ENCODE data around the gene FOXP1.

The FOXP1 gene

GRCh38 chr3:71433631-71434030 lies 149.9 kb downstream of the FOXP1 start:
- no peak for TF ChIP-seq ZNF274 (IDR thresholded peaks at IDR 0.05; ENCODE audit: low read depth, low read length)
- no peak overlapping the region for H3K4me3 ChIP-seq (ENCODE audit: low read length)

DNA sequence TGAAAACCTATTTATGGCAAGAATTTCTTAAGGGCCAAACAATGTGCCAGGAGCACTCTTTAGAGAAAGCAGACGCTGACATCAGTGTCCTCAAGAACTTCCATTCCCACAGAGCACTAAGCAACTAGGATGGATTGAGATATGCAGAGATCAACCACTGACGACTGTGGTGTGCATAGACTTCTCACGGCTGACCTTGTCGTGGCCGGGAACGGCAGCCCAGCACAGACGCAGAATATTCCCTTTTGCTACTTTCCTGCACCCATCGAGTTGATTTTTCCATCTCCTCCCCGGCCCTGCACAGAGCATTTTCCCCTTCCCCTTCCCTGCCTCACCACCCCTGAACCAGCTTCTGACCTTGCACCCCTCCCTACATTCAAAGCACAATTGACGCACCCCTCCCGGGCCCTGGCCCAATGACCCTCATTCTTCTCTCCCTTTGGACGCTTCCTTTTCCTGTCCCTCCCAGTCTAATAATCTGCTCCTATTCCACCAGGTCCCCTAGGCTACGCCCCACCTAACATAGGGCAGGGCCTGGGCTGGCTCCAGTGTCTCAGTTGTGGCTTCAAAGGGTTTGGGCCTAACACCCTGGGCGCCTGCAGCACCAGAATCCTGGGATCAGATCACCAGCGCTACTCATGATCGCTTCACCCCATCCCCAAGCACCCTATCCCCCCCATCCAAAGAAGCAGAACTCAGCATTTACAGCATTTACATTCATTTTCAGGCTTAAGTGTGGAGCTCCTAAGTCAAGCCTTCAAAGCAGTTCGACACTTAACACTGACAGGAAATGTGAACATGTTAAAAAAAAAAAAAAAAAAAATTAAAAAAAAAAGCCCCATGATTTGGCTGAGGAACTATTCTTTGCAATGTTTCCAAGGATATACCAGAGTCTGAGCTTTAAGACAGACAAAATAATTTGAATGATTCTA lies 151.2 kb downstream of the FOXP1 start:
- TF ChIP-seq ZNF274 (IDR thresholded peaks at IDR 0.05; ENCODE audit: low read depth, low read length), result no peak
- no peak overlapping the region for H3K4me3 ChIP-seq (ENCODE audit: low read length)

- H3K4me3 ChIP-seq (ENCODE audit: low read length), result no peak overlapping the region
- TF ChIP-seq ZNF274 (IDR thresholded peaks at IDR 0.05; ENCODE audit: low read depth, low read length), result no peak
These were observed 152.5 kb downstream of the FOXP1 start for GRCh38 chr3:71430941-71431552.

- H3K4me3 ChIP-seq (ENCODE audit: low read length), result no peak overlapping the region
- no peak for TF ChIP-seq ZNF274 (IDR thresholded peaks at IDR 0.05; ENCODE audit: low read depth, low read length)
These were observed 153.9 kb downstream of the FOXP1 start for GRCh38 chr3:71429597-71429988.

GRCh38 chr3:71428841-71429596 lies 154.5 kb downstream of the FOXP1 start:
- no peak for TF ChIP-seq ZNF274 (IDR thresholded peaks at IDR 0.05; ENCODE audit: low read depth, low read length)
- no peak overlapping the region for H3K4me3 ChIP-seq (ENCODE audit: low read length)

- TF ChIP-seq ZNF274 (IDR thresholded peaks at IDR 0.05; ENCODE audit: low read depth, low read length), result no peak
These were observed 157.9 kb downstream of the FOXP1 start for GRCh38 chr3:71425491-71426071.

DNA sequence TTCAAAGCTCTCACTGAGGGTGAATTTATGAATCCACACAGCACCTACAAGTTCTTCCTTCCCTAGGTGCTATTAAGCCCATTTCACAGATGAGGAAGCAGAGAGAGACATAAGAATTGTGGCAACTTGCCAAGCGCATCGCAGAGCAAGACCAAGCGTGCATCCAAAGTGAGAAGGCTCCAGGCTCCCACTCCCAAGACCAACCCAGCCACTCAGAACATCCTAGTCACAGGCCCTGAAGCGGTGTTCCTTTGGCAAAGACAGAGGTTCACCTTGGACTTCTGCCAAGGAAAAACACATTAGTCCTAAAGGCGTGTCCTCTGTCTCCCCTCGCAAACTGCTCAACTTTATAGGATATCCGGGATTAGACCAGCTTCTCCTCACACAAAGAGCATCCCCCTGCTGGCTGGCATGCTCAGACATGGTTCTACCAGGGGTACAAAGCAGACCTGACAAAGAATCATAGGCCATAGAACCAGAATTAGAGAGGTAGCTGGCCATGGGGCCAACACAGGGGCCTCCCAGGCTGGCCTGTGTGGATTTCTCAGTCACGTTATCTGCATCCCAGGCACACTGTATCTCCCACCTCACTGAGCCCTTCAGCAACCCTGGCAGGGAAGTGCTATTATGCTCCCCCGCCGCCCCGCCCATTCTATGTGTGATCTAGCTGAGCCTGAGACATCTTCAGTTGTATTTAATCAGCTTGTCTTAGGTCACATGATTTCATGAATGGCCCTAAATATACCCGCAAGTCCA lies 160.2 kb downstream of the FOXP1 start:
- no peak for TF ChIP-seq ZNF274 (IDR thresholded peaks at IDR 0.05; ENCODE audit: low read depth, low read length)
- no peak overlapping the region for H3K4me3 ChIP-seq (ENCODE audit: low read length)

More at GRCh38 chr3:71425491-71426071, 157.9 kb downstream of the FOXP1 start:
- no peak overlapping the region for H3K4me3 ChIP-seq (ENCODE audit: low read length)

DNA sequence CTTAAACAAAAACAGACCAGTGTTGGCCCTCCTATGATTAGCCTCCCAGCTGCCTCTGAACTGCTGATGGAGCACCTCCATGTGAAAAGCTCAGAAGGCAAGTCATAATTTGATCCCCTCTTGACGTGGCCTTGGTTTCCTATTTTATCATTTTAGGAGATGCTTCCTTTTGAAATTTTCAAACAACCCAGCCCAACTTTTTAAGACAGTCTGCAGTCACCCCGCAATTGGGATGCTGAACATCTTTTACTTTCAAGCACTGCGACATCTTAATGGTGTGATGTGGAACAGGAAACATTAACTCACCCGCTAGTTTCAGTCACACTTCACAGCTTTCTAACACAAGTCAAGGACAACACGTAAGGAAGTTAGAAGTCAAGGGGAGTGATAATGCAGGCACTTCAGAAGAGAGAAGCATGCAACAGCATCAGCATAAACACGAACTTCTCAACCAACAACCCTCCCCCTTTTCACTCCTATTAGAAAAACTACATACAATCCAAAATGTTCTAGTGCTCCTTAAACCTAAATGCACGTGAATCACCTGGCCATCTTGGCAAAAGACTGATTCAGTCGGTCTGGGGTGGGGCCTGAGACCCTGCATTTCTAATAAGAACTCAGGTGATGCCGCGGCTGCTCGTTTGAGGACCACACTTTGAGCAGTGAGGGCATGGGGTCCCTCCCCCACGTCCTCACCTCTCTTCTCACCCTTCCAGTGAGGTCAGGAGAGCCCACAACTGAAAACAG lies 161.5 kb downstream of the FOXP1 start:
- H3K4me3 ChIP-seq (ENCODE audit: low read length), result peak overlapping the region; percentile 54; the same call in 1 of the 2 replicates
- no peak for TF ChIP-seq ZNF274 (IDR thresholded peaks at IDR 0.05; ENCODE audit: low read depth, low read length)

- TF ChIP-seq ZNF274 (IDR thresholded peaks at IDR 0.05; ENCODE audit: low read depth, low read length), result no peak
- peak overlapping the region; percentile 54; the same call in 1 of the 2 replicates for H3K4me3 ChIP-seq (ENCODE audit: low read length)
These were observed 162.1 kb downstream of the FOXP1 start for GRCh38 chr3:71421475-71421819.

DNA sequence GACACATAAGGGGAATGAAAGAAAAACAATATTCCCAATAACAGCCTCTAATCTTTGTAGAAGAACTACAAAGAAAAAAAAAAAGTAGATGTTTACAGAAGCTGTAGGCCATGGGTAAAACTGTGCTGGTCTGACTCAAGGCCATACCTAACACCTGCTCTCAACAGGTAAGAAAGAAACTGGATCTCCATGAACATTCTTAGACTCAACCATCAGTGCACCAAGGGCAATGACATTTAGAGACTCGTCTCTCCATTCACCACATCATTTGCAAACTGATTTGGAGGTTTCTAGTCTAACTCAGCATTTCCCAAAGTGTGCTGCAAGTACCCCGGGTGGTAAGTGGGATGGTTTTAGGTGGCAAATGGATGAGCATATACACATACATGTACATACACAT lies 164.2 kb downstream of the FOXP1 start:
- no peak overlapping the region for H3K4me3 ChIP-seq (ENCODE audit: low read length)
- no peak for TF ChIP-seq ZNF274 (IDR thresholded peaks at IDR 0.05; ENCODE audit: low read depth, low read length)

DNA sequence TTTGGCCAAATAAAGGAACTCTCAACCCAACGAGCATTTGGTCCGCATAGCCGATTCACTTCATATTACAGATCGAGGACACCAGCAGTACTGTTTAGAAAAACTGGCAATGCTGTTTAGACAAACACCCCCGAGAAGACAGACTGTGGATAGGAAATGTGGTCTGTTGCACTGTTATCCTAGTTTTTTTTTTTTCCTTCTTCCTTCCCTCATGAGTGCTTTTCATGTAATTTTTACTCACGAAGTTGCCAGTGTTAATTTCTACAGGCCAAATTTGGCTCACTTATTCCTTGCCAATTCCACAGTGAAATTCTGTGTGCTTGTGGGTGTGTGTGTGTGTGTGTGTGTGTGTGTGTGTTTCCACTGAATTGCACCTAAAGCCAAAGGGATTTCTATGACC lies 165.7 kb downstream of the FOXP1 start:
- TF ChIP-seq ZNF274 (IDR thresholded peaks at IDR 0.05; ENCODE audit: low read depth, low read length), result no peak
- no peak overlapping the region for H3K4me3 ChIP-seq (ENCODE audit: low read length)

GRCh38 chr3:71416876-71417275 lies 166.7 kb downstream of the FOXP1 start:
- no peak overlapping the region for H3K4me3 ChIP-seq (ENCODE audit: low read length)
- TF ChIP-seq ZNF274 (IDR thresholded peaks at IDR 0.05; ENCODE audit: low read depth, low read length), result no peak

DNA sequence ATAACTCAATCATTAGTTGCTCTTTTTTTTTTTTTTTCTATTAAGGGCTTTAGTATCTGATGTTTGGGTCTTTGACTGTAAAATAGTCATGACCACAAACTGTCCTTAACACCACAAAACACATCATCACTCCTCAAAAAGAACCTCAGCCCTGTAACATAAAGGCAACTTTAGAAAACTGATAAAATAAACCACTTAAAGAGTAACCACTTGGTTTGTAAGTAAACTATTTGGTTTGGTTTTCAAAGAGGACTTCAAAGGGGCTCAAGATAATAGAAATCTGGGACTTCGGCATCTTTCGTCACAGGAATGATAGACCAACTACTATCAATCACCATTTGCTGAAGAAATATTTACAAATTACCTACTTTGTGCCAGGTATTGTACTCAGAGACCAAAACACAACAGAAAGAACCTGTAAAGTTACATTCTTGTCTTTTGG lies 167.8 kb downstream of the FOXP1 start:
- no peak overlapping the region for H3K4me3 ChIP-seq (ENCODE audit: low read length)
- TF ChIP-seq ZNF274 (IDR thresholded peaks at IDR 0.05; ENCODE audit: low read depth, low read length), result no peak
